Thoracic aorta (tissue), 2 donors: ENCODE measurements around the gene FARS2. TPM values are rescaled to one million over a fixed set of nuclear protein-coding genes. Genes with fewer than 3 reads are reported as not detected.

Source experiments
- ATAC-seq: fragments of 150-250 bp; one replicate; pipeline ENCODE4 v1.8.0; 2017; ENCODE audit warnings: low read depth; ENCODE audit not compliant: insufficient number of reproducible peaks, low FRiP score
- DNase-seq: peaks from one replicate; pipeline ENCODE4 v3.0.0-alpha.2; 2020; ENCODE audit warnings: low spot score
- H3K27ac ChIP-seq, 2 donors: fragments of 200-600 bp; sonication (generic); 1 replicate in 1 of 2; 2 replicates in 1 of 2; pipeline ENCODE4 v1.5.1; 2016; ENCODE audit warnings: mild to moderate bottlenecking in 2 of 2, moderate library complexity in 2 of 2
- H3K27me3 ChIP-seq: fragments of 200-600 bp; sonication (generic); replicated peaks from 2 replicates; pipeline ENCODE4 v1.6.0; 2016; ENCODE audit warnings: mild to moderate bottlenecking; ENCODE audit not compliant: insufficient read depth
- H3K36me3 ChIP-seq: fragments of 200-600 bp; sonication (generic); one replicate; pipeline ENCODE4 v1.5.1; 2016
- H3K4me1 ChIP-seq, 2 donors: fragments of 200-600 bp; sonication (generic); 1 replicate in 1 of 2; 2 replicates in 1 of 2; pipeline versions ENCODE4 v1.5.1 to v1.6.0; 2016; ENCODE audit warnings: low read depth in 2 of 2, mild to moderate bottlenecking in 1 of 2; ENCODE audit not compliant: control insufficient read depth in 1 of 2
- H3K4me3 ChIP-seq: fragments of 200-600 bp; sonication (generic); 2 replicates; pipeline ENCODE4 v1.5.1; 2016; ENCODE audit warnings: mild to moderate bottlenecking
- H3K9me3 ChIP-seq: fragments of 200-600 bp; sonication (generic); 2 replicates; pipeline ENCODE4 v1.5.1; 2016
- CTCF ChIP-seq: fragments of 200-600 bp; sonication (generic); IDR thresholded peaks from one replicate; pipeline ENCODE4 v1.5.1; 2019; ENCODE audit warnings: antibody characterized with exemption
- total RNA-seq, 2 donors: library from RNA; depleted of rRNA; stranded (reverse); fragments of >200 nt; gene quantifications; one replicate each; pipeline versions ENCODE4 v1.1.0 to v1.2.3, GENCODE V29; 2016

The FARS2 gene
- total RNA-seq, 2 donors from 2014 or later, result 10.4 to 11.6 TPM

DNA sequence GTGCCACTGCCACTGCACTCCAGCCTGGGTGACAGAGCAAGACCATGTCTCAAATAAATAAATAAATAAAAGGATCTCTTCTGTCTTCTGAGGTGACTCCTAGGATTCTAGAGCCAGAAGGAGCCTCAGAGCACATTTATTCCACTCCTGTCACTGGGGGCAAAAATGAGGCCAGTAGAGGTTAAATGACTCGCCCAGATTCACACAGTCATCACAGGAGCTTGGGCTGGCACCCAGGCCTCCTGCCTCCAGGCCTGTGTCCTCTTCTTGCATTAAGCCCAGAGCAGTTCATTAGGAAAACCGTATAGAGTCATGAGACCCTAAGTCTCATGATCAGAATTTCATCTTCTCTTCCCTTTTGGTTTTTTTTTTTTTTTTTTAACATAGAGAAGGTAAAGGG lies 502.1 kb downstream of the FARS2 start:
- DNase-seq, result no peak
- no peak for TF ChIP-seq CTCF
- H3K27me3 ChIP-seq, result no peaks in the 10 kb centered on the region
- no peak for ATAC-seq
- peak overlapping the region in 1 of 2 donors; percentile 76 for H3K27ac ChIP-seq
- H3K36me3 ChIP-seq, result no peaks in the 10 kb centered on the region
- no peaks in the 10 kb centered on the region for H3K9me3 ChIP-seq
- H3K4me1 ChIP-seq, result peaks cover 32 to 54% of the 10 kb centered on the region in 2 donors
- H3K4me3 ChIP-seq, result no peak overlapping the region

GRCh38 chr6:5763871-5764270 lies 502.6 kb downstream of the FARS2 start:
- ATAC-seq, result no peak
- H3K4me3 ChIP-seq, result peak overlapping the region; percentile 65
- no peaks in the 10 kb centered on the region for H3K36me3 ChIP-seq

DNA sequence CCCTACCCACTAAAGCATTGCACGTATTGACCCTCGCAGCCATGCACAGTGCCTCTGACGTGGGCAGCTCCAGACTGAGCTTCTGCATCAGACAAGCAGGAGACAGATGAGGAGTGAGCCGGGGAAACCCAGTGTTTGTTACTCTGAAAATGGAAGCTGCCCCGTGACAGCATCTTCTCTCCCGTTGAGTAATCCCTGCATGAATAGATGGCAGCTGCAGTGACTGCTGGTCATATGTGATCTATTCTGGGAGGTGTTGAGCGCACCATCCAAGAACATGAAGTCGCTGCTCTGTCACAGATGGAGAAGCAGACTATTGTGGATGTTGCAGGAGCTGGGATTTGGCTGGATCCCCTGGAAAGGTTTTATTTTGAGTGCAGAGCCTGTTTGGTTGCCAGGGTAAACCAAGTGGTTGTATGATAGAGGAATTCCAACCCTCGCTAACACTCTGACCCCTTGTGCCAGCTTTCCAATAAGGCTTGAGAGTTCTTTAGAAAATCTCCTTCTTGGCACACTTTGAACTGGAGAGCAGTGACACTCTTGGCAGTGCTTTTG lies 503.2 kb downstream of the FARS2 start:
- Histone ChIP-seq H3K27ac (peak overlapping the region; percentile 73 to 76), H3K4me3 (peak overlapping the region; percentile 65), H3K36me3 (no peaks in the 10 kb centered on the region), H3K9me3 (no peaks in the 10 kb centered on the region), H3K4me1 (peaks cover 32 to 54% of the 10 kb centered on the region in 2 donors), H3K27me3 (no peaks in the 10 kb centered on the region)
- ATAC-seq (peak; percentile 79), DNase-seq (peak; percentile 38)
- TF ChIP-seq CTCF, result no peak

More at GRCh38 chr6:5763871-5764270, 502.6 kb downstream of the FARS2 start:
- Histone ChIP-seq H3K27me3 (no peaks in the 10 kb centered on the region), H3K9me3 (no peaks in the 10 kb centered on the region), H3K27ac (peak overlapping the region; percentile 73 to 76), H3K4me1 (peaks cover 32 to 54% of the 10 kb centered on the region in 2 donors)
- TF ChIP-seq CTCF, result no peak
- no peak for DNase-seq

- DNase-seq, result no peak
- Histone ChIP-seq H3K9me3 (no peaks in the 10 kb centered on the region), H3K27ac (peak overlapping the region; percentile 73 to 76), H3K27me3 (no peaks in the 10 kb centered on the region), H3K4me1 (peaks cover 32 to 54% of the 10 kb centered on the region in 2 donors), H3K4me3 (peak overlapping the region; percentile 65), H3K36me3 (no peaks in the 10 kb centered on the region)
- ATAC-seq, result peak; percentile 20
- TF ChIP-seq CTCF, result no peak
Measured at GRCh38 chr6:5765141-5765760, 503.9 kb downstream of the FARS2 start.

GRCh38 chr6:5766260-5766659 lies 504.9 kb downstream of the FARS2 start:
- no peak overlapping the region for H3K4me3 ChIP-seq
- no peaks in the 10 kb centered on the region for H3K36me3 ChIP-seq
- H3K27me3 ChIP-seq, result no peaks in the 10 kb centered on the region
- H3K4me1 ChIP-seq, result peaks cover 29 to 47% of the 10 kb centered on the region in 2 donors
- ATAC-seq, result no peak
- no peaks in the 10 kb centered on the region for H3K9me3 ChIP-seq
- no peak for DNase-seq
- TF ChIP-seq CTCF, result no peak
- no peak overlapping the region for H3K27ac ChIP-seq
